A549 (cell line): ENCODE data around the gene CXXC5.

Experiments
- BHLHE40 ChIP-seq: IDR thresholded peaks from 2 replicates; pipeline ENCODE4 v1.6.1; 2012; ENCODE audit warnings: low read depth, low read length, inconsistent platforms
- CTCF ChIP-seq: fragments of >200 bp; sonication (Bioruptor Twin); formaldehyde crosslinking; IDR thresholded peaks from 3 replicates; pipeline ENCODE4 v1.5.1; 2016
- MYC ChIP-seq: IDR thresholded peaks from 2 replicates; pipeline ENCODE4 v1.6.1; 2012; ENCODE audit warnings: mild to moderate bottlenecking, inconsistent platforms, low read length, improper control_type of control experiment, borderline replicate concordance
- POLR2A ChIP-seq: IDR thresholded peaks from 2 replicates; pipeline ENCODE4 v1.6.1; 2012; ENCODE audit warnings: mild to moderate bottlenecking, low read length
- RAD21 ChIP-seq, 2 experiments: fragments of >200 bp in 1 of 2; sonication (Bioruptor Twin) in 1 of 2; formaldehyde crosslinking in 1 of 2; IDR thresholded peaks in 1 of 2; conservative IDR thresholded peaks in 1 of 2; 2 replicates in 1 of 2; 3 replicates in 1 of 2; pipeline ENCODE4 v1.6.1; 2012 to 2018; ENCODE audit warnings: inconsistent platforms in 1 of 2
- RCOR1 ChIP-seq: fragments of 150-350 bp; IDR thresholded peaks from 2 replicates; pipeline ENCODE4 v1.6.1; 2014; ENCODE audit warnings: antibody characterized with exemption, low read length, low read depth
- TF ChIP-seq, protein P1 (sequence below): fragments of 150-350 bp; IDR thresholded peaks from 2 replicates; pipeline ENCODE4 v1.6.1; 2014; ENCODE audit warnings: low read depth, mild to moderate bottlenecking, low read length

DNA sequence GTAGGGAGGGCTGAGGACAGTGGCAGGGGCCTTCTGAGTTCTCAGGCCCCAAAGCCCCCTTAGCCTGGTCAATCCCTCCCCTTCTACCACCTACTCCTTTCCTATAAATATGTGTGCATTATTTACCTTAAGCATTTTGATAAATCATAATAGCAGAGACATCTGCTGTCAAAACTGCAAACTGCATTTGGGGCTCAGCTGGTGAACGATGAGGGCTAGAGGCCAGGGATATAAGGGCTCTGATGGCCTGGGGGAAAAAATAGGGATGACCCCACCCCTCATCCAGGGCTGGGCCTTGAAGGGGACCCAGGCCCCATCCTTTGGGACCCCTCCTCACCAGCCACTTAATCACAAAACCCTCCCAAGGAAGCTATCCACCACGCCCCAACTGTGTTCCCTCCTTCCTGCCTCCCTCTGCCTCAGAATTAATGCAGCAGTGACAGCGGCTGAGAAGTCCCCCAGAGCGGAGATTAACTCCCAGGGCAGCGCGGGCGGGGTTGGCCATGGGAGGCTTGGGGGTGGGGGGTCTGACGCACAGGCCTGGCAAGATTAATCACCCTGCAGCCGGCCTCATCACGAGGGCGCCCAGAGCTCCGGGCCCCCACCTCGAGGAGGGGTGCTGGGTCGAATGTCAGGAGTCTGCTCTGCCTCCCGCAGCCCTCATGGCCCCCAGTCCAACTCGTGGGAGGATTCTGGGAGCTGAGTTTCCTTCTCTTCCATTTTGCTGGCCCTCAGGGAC lies 42.1 kb downstream of the CXXC5 start:
- TF ChIP-seq CTCF (peak; percentile 78), RCOR1 (no peak), MYC (no peak), POLR2A (no peak), BHLHE40 (no peak), RAD21 (conservative IDR thresholded peaks at IDR 0.05 in 1 of 2, IDR thresholded peaks at IDR 0.05 in 1 of 2) (peak; percentile 79 to 80)
- TF ChIP-seq, protein P1, sequence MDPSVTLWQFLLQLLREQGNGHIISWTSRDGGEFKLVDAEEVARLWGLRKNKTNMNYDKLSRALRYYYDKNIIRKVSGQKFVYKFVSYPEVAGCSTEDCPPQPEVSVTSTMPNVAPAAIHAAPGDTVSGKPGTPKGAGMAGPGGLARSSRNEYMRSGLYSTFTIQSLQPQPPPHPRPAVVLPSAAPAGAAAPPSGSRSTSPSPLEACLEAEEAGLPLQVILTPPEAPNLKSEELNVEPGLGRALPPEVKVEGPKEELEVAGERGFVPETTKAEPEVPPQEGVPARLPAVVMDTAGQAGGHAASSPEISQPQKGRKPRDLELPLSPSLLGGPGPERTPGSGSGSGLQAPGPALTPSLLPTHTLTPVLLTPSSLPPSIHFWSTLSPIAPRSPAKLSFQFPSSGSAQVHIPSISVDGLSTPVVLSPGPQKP: no peak
